A673 (cell line): ENCODE results near the gene ZCRB1. TPM values are rescaled to one million over a fixed set of nuclear protein-coding genes. Genes with fewer than 3 reads are reported as not detected.

Experiments
- BruUV-seq: library from RNA; stranded (reverse); fragments of 400-500 nt; replicated peaks from 2 replicates; lab custom pipeline; 2021; lab: Mats Ljungman, UMichigan
- CTCF ChIA-PET: fragments of 300-600 bp; sonication (Branson Sonifier 250); formaldehyde crosslinking; loops from one replicate; lab custom pipeline; 2022; ENCODE audit warnings: antibody characterized with exemption; lab: Charles Lee
- POLR2A ChIA-PET: fragments of 300-600 bp; sonication (Branson Sonifier 250); formaldehyde crosslinking; loops from one replicate; lab custom pipeline; 2022; ENCODE audit warnings: antibody characterized with exemption; ENCODE audit not compliant: low non-redundant PET; lab: Charles Lee
- DNase-seq: peaks from one replicate; pipeline ENCODE4 v3.0.0-alpha.2; 2015; ENCODE audit warnings: low spot score
- H3K27ac ChIP-seq: fragments of 200-600 bp; sonication (generic); 2 replicates; pipeline ENCODE4 v1.5.1; 2016; ENCODE audit warnings: mixed run types, low read depth, mild to moderate bottlenecking, mixed read lengths, antibody characterized with exemption, low read length; ENCODE audit not compliant: poor library complexity, severe bottlenecking
- H3K27me3 ChIP-seq: fragments of 200-600 bp; sonication (generic); replicated peaks from 2 replicates; pipeline ENCODE4 v1.6.1; 2017; ENCODE audit warnings: mixed run types, low read depth, mild to moderate bottlenecking, mixed read lengths, antibody characterized with exemption, low read length; ENCODE audit not compliant: insufficient read depth, poor library complexity
- H3K36me3 ChIP-seq: fragments of 200-600 bp; sonication (generic); 2 replicates; pipeline ENCODE4 v1.6.1; 2016; ENCODE audit warnings: mixed run types, mild to moderate bottlenecking, mixed read lengths, antibody characterized with exemption, low read length; ENCODE audit not compliant: insufficient read depth, poor library complexity, severe bottlenecking
- H3K4me1 ChIP-seq: fragments of 200-600 bp; sonication (generic); 2 replicates; pipeline ENCODE4 v1.6.1; 2017; ENCODE audit warnings: mixed run types, mild to moderate bottlenecking, mixed read lengths, antibody characterized with exemption, low read length; ENCODE audit not compliant: insufficient read depth, poor library complexity, severe bottlenecking
- H3K4me3 ChIP-seq: fragments of 200-600 bp; sonication (generic); 2 replicates; pipeline ENCODE4 v1.5.1; 2016; ENCODE audit warnings: low read depth, mixed run types, mild to moderate bottlenecking, mixed read lengths, low read length; ENCODE audit not compliant: poor library complexity, severe bottlenecking
- H3K9me3 ChIP-seq: fragments of 200-600 bp; sonication (generic); 2 replicates; pipeline ENCODE4 v1.6.1; 2016; ENCODE audit warnings: mixed run types, low read depth, mild to moderate bottlenecking, mixed read lengths, antibody characterized with exemption, low read length; ENCODE audit not compliant: poor library complexity, severe bottlenecking
- EZH2 ChIP-seq: fragments of 200-600 bp; sonication (generic); IDR thresholded peaks from 2 replicates; pipeline ENCODE4 v1.6.1; 2017; ENCODE audit warnings: borderline replicate concordance, low read depth, mild to moderate bottlenecking, mixed read lengths, antibody characterized with exemption, low read length; ENCODE audit not compliant: poor library complexity, severe bottlenecking
- intact Hi-C: fragments of 100-400 bp; cut with micrococcal nuclease; formaldehyde crosslinking; loops from one replicate; pipeline ENCODE4 v1.10.0; 2022; ENCODE audit not compliant: unreplicated experiment
- total RNA-seq: library from RNA; stranded (reverse); gene quantifications from 2 replicates; pipeline ENCODE4 v1.2.3, GENCODE V29; 2021
- TF ChIP-seq, protein P1 (sequence below): fragments of 300-800, 200-600 bp; sonication (generic); conservative IDR thresholded peaks from 2 replicates; pipeline ENCODE4 v1.5.1; 2017; ENCODE audit warnings: low read depth, mild to moderate bottlenecking, antibody characterized with exemption, low read length, moderate library complexity, mixed read lengths

The ZCRB1 gene
- total RNA-seq, 1 experiment from 2014 or later, result 110 TPM

DNA sequence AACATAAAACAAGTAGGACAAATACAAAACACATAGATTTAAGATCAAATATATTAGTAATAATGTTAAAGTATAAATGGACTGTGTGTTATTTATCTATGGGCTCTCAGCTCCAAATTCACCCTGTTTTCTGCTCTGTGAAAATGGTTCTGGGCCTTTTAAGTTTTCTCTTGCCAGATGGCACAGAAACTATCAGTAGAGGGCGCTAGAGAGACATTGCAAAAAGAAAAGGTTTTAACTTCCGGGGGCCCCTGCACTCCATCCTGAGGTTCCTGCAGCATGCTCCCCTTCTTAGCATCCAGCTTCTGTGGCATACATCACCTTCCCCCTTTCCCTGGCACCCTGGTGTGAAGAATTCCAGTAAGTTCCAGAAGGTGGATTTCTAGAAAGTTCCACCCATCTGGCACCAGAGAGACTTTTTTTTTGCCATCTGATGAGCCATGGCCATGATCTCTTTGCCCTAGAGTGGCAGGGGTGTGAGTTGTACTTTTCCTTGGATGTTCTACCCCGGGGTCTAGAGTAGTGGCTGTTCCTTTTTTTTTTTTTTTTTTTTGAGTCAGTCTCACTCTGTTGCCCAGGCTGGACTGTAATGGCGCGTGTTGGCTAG lies 29.3 kb downstream of the ZCRB1 start:
- intact Hi-C loops, result no loop called here
- no TSS peak for BruUV-seq
- Histone ChIP-seq H3K36me3 (no peaks in the 10 kb centered on the region), H3K27ac (no peak overlapping the region), H3K4me1 (no peaks in the 10 kb centered on the region), H3K9me3 (no peaks in the 10 kb centered on the region), H3K4me3 (no peak overlapping the region), H3K27me3 (no peaks in the 10 kb centered on the region)
- ChIA-PET CTCF (interaction anchor here (0.6 to 0.7 kb wide), 3 partner anchors 15 to 1133 kb away, joined by 6 to 7 read pairs (median 7); no protein-coding TSS in a partner anchor), POLR2A (interaction anchor here (0.5 kb wide), 1 partner anchor 86 kb away, joined by 3 read pairs; no protein-coding TSS in a partner anchor)
- DNase-seq, result peak; percentile 52
- no peak for TF ChIP-seq EZH2
- TF ChIP-seq, protein P1, sequence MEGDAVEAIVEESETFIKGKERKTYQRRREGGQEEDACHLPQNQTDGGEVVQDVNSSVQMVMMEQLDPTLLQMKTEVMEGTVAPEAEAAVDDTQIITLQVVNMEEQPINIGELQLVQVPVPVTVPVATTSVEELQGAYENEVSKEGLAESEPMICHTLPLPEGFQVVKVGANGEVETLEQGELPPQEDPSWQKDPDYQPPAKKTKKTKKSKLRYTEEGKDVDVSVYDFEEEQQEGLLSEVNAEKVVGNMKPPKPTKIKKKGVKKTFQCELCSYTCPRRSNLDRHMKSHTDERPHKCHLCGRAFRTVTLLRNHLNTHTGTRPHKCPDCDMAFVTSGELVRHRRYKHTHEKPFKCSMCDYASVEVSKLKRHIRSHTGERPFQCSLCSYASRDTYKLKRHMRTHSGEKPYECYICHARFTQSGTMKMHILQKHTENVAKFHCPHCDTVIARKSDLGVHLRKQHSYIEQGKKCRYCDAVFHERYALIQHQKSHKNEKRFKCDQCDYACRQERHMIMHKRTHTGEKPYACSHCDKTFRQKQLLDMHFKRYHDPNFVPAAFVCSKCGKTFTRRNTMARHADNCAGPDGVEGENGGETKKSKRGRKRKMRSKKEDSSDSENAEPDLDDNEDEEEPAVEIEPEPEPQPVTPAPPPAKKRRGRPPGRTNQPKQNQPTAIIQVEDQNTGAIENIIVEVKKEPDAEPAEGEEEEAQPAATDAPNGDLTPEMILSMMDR, result peak; percentile 60

DNA sequence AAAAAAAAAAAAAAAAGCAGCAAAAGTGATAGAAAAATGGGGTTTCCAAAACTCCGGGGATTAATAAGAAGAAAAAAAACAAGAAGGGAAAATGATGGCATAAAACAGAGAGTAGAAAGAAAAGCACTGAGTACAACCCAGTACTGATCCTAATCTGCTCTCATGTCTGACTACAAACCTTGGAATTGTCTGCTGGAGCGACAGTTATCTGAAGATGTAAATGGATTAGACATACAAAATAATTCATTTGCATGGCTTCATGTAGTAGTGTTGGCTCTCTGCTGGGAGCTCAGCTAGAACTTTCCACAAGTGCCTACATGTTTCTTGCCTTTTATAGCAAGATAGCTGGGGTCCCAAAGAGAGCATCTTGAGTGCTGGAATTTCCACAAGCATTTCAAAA lies 34.2 kb downstream of the ZCRB1 start:
- no peaks in the 10 kb centered on the region for H3K9me3 ChIP-seq
- DNase-seq, result no peak
- no peaks in the 10 kb centered on the region for H3K4me1 ChIP-seq
- BruUV-seq, result no TSS peak
- intact Hi-C loops, result no loop called here
- no peak overlapping the region for H3K4me3 ChIP-seq
- CTCF ChIA-PET, result no interaction called here
- H3K36me3 ChIP-seq, result no peaks in the 10 kb centered on the region
- TF ChIP-seq EZH2, result no peak
- TF ChIP-seq, protein P1, result no peak
- H3K27ac ChIP-seq, result no peak overlapping the region
- H3K27me3 ChIP-seq, result no peaks in the 10 kb centered on the region
- POLR2A ChIA-PET, result no interaction called here

DNA sequence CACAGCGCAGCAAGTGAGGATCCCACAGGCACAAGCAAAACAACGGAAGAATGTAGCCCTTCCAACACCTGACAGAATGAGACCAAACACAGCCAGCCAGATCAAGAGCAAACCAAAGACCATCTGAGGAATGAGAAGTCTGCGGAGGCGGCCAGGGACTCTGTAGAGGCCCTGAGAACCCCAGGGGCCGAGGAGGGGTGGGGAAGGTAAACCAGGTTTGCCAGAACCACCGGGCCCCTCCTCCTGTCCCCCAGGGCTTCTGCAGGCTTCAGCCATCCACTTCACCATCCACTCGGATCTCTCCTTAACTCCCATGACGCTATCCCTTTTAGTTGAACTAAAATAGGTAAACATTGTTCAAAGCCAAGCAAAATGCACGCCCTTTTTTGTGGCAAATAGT lies 37.4 kb downstream of the ZCRB1 start:
- TF ChIP-seq, protein P1, result no peak
- no peak for TF ChIP-seq EZH2
- no peaks in the 10 kb centered on the region for H3K36me3 ChIP-seq
- no peak overlapping the region for H3K4me3 ChIP-seq
- peaks cover 13% of the 10 kb centered on the region for H3K4me1 ChIP-seq
- ChIA-PET POLR2A (no interaction called here), CTCF (no interaction called here)
- intact Hi-C loops, result no loop called here
- H3K9me3 ChIP-seq, result no peaks in the 10 kb centered on the region
- no peaks in the 10 kb centered on the region for H3K27me3 ChIP-seq
- H3K27ac ChIP-seq, result no peak overlapping the region
- BruUV-seq, result no TSS peak
- DNase-seq, result no peak
